PC-9 (cell line): ENCODE data around the gene RBM15B.

Experiments
- EZH2 ChIP-seq: fragments of 200-600 bp; sonication (generic); IDR thresholded peaks from 2 replicates; pipeline ENCODE4 v1.8.0; 2017; ENCODE audit warnings: antibody characterized with exemption, low read depth
- TF ChIP-seq, protein P1 (sequence below): fragments of 200-600 bp; sonication (generic); conservative IDR thresholded peaks from 2 replicates; pipeline ENCODE4 v1.6.1; 2017; ENCODE audit warnings: mixed run types, antibody characterized with exemption, mild to moderate bottlenecking, moderate library complexity

GRCh38 chr3:51379746-51380455 lies 11.2 kb upstream of the RBM15B start:
- no peak for TF ChIP-seq EZH2
- TF ChIP-seq, protein P1, sequence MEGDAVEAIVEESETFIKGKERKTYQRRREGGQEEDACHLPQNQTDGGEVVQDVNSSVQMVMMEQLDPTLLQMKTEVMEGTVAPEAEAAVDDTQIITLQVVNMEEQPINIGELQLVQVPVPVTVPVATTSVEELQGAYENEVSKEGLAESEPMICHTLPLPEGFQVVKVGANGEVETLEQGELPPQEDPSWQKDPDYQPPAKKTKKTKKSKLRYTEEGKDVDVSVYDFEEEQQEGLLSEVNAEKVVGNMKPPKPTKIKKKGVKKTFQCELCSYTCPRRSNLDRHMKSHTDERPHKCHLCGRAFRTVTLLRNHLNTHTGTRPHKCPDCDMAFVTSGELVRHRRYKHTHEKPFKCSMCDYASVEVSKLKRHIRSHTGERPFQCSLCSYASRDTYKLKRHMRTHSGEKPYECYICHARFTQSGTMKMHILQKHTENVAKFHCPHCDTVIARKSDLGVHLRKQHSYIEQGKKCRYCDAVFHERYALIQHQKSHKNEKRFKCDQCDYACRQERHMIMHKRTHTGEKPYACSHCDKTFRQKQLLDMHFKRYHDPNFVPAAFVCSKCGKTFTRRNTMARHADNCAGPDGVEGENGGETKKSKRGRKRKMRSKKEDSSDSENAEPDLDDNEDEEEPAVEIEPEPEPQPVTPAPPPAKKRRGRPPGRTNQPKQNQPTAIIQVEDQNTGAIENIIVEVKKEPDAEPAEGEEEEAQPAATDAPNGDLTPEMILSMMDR: no peak
